WTC11 (cell line): Measurements from ENCODE around the gene UBL5. TPM values are rescaled to one million over a fixed set of nuclear protein-coding genes. Genes with fewer than 3 reads are reported as not detected.

Experiments used
- ATAC-seq: fragments of 200-7000 bp; cut with Tn5 transposase; 2 replicates; pipeline ENCODE4 v1.10.0; 2021; ENCODE audit warnings: mild to moderate bottlenecking, moderate library complexity
- CTCF ChIA-PET: fragments of 300-600 bp; sonication (Branson Sonifier 250); formaldehyde crosslinking; loops from one replicate; lab custom pipeline; 2021; ENCODE audit warnings: antibody characterized with exemption; lab: Charles Lee
- POLR2A ChIA-PET: fragments of 350-600 bp; sonication (Branson Sonifier 250); formaldehyde crosslinking; loops from one replicate; lab custom pipeline; 2021; ENCODE audit warnings: antibody characterized with exemption; lab: Charles Lee
- DNase-seq: peaks from one replicate; pipeline ENCODE4 v3.0.0; 2021; ENCODE audit warnings: low spot score
- H3K27ac Mint-ChIP-seq: 2 replicates; pipeline ENCODE4 v1.8.0; 2021; ENCODE audit warnings: mixed read lengths
- H3K27me3 Mint-ChIP-seq: 2 replicates; pipeline ENCODE4 v1.8.0; 2021; ENCODE audit warnings: low read depth, mild to moderate bottlenecking, moderate library complexity, mixed read lengths
- H3K36me3 Mint-ChIP-seq: 2 replicates; pipeline ENCODE4 v1.8.0; 2021; ENCODE audit warnings: mixed read lengths
- H3K4me1 Mint-ChIP-seq: 2 replicates; pipeline ENCODE4 v1.8.0; 2022; ENCODE audit warnings: mixed read lengths
- H3K4me3 Mint-ChIP-seq: 2 replicates; pipeline ENCODE4 v1.8.0; 2021; ENCODE audit warnings: mild to moderate bottlenecking, moderate library complexity, mixed read lengths
- H3K9me3 Mint-ChIP-seq: 2 replicates; pipeline ENCODE4 v1.8.0; 2021; ENCODE audit warnings: mixed read lengths
- ELF4 ChIP-seq: sonication (generic); formaldehyde crosslinking; IDR thresholded peaks from 2 replicates; pipeline ENCODE4 v1.8.1; 2022; ENCODE audit warnings: low read depth, mild to moderate bottlenecking, moderate library complexity, missing genetic modification reagents
- ESRRA ChIP-seq: sonication (generic); formaldehyde crosslinking; IDR thresholded peaks from 2 replicates; pipeline ENCODE4 v1.8.1; 2022; ENCODE audit warnings: mild to moderate bottlenecking, missing genetic modification reagents, borderline replicate concordance
- ETV6 ChIP-seq: sonication (generic); formaldehyde crosslinking; IDR thresholded peaks from 2 replicates; pipeline ENCODE4 v1.8.1; 2022; ENCODE audit warnings: mild to moderate bottlenecking, missing genetic modification reagents
- GTF2I ChIP-seq: fragments of 250-450 bp; sonication (Bioruptor Pico); conservative IDR thresholded peaks from 2 replicates; pipeline ENCODE4 v1.4.0; 2021; ENCODE audit warnings: mild to moderate bottlenecking
- NFE2L1 ChIP-seq: sonication (generic); formaldehyde crosslinking; IDR thresholded peaks from 2 replicates; pipeline ENCODE4 v1.8.1; 2023; ENCODE audit warnings: missing genetic modification reagents
- NFYB ChIP-seq: sonication (generic); formaldehyde crosslinking; conservative IDR thresholded peaks from 2 replicates; pipeline ENCODE4 v1.8.0; 2022; ENCODE audit warnings: low read depth, missing genetic modification reagents
- NR1H2 ChIP-seq: sonication (generic); formaldehyde crosslinking; IDR thresholded peaks from 2 replicates; pipeline ENCODE4 v1.9.0; 2021; ENCODE audit warnings: mild to moderate bottlenecking, moderate library complexity, missing genetic modification reagents
- NR3C1 ChIP-seq: sonication (generic); formaldehyde crosslinking; conservative IDR thresholded peaks from 2 replicates; pipeline ENCODE4 v1.8.1; 2023; ENCODE audit warnings: low read depth, mild to moderate bottlenecking, missing genetic modification reagents
- ZBTB21 ChIP-seq: sonication (generic); formaldehyde crosslinking; IDR thresholded peaks from 2 replicates; pipeline ENCODE4 v1.8.1; 2023; ENCODE audit warnings: mild to moderate bottlenecking, missing genetic modification reagents, borderline replicate concordance
- ZNF121 ChIP-seq: sonication (generic); formaldehyde crosslinking; IDR thresholded peaks from 2 replicates; pipeline ENCODE4 v1.8.0; 2023; ENCODE audit warnings: missing genetic modification reagents
- ZNF232 ChIP-seq: sonication (generic); formaldehyde crosslinking; IDR thresholded peaks from 2 replicates; pipeline ENCODE4 v1.8.0; 2022; ENCODE audit warnings: mild to moderate bottlenecking, missing genetic modification reagents
- ZNF317 ChIP-seq: sonication (generic); formaldehyde crosslinking; IDR thresholded peaks from 2 replicates; pipeline ENCODE4 v1.8.1; 2023; ENCODE audit warnings: low read depth, mild to moderate bottlenecking, moderate library complexity, missing genetic modification reagents, borderline replicate concordance
- total RNA-seq: library from RNA; stranded (reverse); gene quantifications from 3 replicates; pipeline ENCODE4 v1.2.3, GENCODE V29; 2021
- TF ChIP-seq, protein P1 (sequence below): sonication (generic); formaldehyde crosslinking; conservative IDR thresholded peaks from 2 replicates; pipeline ENCODE4 v1.8.1; 2023; ENCODE audit warnings: mild to moderate bottlenecking, low read depth, missing genetic modification reagents, moderate library complexity
- TF ChIP-seq, protein P2 (sequence below): sonication (generic); formaldehyde crosslinking; IDR thresholded peaks from 2 replicates; pipeline ENCODE4 v1.8.0; 2022; ENCODE audit warnings: mild to moderate bottlenecking, missing genetic modification reagents
- TF ChIP-seq, protein P3 (sequence below): fragments of 250-450 bp; sonication (Bioruptor Pico); IDR thresholded peaks from 2 replicates; pipeline ENCODE4 v1.9.0; 2021; ENCODE audit warnings: mild to moderate bottlenecking
- TF ChIP-seq, protein P4 (sequence below): fragments of 200-600 bp; IDR thresholded peaks from 2 replicates; pipeline ENCODE4 v1.8.0; 2022; ENCODE audit warnings: antibody characterized with exemption

UBL5 gene
- total RNA-seq, 1 experiment from 2014 or later = 402 TPM

DNA sequence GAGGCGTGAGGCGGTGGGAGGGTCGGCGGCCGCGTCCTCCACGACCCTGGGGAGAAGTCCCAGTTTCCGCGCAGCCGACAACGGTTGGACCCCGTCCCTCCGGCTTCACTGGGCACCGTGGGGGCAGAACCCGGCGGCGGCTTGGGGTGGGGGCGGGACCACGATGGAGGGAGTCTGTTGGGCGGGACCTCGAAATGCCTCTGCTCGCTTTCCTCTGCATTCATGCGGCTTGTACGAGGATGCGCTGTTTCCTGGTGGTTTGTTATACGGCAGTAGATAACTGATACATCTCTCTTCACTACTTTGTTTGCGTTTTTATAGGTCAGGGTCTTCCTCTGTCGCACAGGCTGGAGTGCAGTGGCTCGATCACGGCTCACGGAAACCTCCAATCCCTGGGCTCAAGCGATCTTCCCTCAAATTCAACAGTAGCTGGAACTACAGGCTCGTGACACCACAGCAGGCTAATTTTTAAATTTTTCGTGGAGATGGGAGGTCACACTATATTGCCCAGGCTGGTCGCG, 34.6 kb upstream of the UBL5 start (continued):
- TF ChIP-seq NR1H2 (no peak), NR3C1 (0 out of 2 replicates have a peak, but pooled peaks have one; percentile 9), ZBTB21 (CRISPR knock-in tag) (no peak), NFYB (CRISPR knock-in tag) (no peak), ELF4 (CRISPR knock-in tag) (0 out of 2 replicates have a peak, but pooled peaks have one; percentile 8), ETV6 (CRISPR knock-in tag) (no peak), ESRRA (CRISPR knock-in tag) (no peak; the same call in 1 of the 2 replicates), ZNF317 (CRISPR knock-in tag) (0 out of 2 replicates have a peak, but pooled peaks have one; percentile 6)
- TF ChIP-seq, protein P1, sequence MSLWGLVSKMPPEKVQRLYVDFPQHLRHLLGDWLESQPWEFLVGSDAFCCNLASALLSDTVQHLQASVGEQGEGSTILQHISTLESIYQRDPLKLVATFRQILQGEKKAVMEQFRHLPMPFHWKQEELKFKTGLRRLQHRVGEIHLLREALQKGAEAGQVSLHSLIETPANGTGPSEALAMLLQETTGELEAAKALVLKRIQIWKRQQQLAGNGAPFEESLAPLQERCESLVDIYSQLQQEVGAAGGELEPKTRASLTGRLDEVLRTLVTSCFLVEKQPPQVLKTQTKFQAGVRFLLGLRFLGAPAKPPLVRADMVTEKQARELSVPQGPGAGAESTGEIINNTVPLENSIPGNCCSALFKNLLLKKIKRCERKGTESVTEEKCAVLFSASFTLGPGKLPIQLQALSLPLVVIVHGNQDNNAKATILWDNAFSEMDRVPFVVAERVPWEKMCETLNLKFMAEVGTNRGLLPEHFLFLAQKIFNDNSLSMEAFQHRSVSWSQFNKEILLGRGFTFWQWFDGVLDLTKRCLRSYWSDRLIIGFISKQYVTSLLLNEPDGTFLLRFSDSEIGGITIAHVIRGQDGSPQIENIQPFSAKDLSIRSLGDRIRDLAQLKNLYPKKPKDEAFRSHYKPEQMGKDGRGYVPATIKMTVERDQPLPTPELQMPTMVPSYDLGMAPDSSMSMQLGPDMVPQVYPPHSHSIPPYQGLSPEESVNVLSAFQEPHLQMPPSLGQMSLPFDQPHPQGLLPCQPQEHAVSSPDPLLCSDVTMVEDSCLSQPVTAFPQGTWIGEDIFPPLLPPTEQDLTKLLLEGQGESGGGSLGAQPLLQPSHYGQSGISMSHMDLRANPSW (CRISPR knock-in tag) = no peak
- TF ChIP-seq, all 79 proteins: peak for 11

DNA sequence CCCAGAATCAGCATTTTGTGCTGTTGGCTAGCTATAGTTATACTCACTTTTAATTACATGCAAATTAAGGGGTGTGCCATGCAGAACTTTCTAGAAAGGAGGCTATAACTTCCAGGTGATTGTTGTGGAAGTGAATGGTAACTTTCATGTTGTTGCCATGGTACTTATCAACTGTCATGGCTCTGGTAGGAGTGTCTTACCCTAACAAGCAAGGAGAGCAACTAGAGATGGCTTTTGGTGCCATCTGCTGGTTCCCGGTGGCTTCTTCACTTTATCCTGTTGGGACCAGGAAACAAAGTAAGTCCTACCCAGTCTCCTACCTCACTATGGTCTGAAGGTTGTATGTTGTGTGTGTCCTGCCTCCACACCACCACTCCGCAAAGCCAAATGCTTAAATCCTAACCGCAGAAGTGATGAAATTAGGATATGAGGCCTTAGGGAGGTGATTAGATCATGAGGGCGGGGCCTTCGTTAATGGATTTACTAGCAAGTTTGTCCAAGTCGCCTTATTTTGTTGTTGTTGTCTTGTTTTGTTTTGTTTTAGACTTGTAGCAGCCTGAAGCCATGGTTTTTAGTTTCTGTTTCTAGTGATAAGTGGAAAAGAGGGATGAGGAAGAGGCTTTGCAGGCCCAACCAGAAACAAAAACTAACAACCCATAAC, 31.5 kb upstream of the UBL5 start:
- ChIA-PET POLR2A (no interaction called here), CTCF (interaction anchor here (0.6 to 1.7 kb wide), 4 partner anchors 39 to 591 kb away, joined by 3 to 9 read pairs (median 4); partner anchors contain the start of gene PIN1)

DNA sequence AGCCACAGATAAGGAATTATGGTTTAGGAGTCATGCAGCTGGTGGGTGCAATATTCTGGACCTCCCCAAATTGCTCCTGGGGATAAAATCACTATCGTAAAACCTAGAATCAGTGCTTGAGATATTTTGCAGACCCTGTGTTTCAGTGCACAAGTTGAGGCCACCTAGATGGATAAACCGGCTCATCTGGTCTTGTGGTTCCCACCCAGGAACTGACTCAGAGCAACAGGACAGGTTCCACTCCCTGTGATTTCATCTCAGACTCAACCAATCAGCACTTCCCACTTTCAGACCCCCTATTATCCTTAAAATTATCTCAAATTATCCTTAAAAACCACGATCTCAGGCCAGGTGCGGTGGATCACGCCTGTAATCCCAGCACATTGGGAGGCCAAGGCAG, 29.8 kb upstream of the UBL5 start:
- H3K36me3 Mint-ChIP-seq = peaks cover 2% of the 10 kb centered on the region; the same call in 1 of the 2 replicates
- peaks cover 14% of the 10 kb centered on the region for H3K4me1 Mint-ChIP-seq
- TF ChIP-seq, protein P2, sequence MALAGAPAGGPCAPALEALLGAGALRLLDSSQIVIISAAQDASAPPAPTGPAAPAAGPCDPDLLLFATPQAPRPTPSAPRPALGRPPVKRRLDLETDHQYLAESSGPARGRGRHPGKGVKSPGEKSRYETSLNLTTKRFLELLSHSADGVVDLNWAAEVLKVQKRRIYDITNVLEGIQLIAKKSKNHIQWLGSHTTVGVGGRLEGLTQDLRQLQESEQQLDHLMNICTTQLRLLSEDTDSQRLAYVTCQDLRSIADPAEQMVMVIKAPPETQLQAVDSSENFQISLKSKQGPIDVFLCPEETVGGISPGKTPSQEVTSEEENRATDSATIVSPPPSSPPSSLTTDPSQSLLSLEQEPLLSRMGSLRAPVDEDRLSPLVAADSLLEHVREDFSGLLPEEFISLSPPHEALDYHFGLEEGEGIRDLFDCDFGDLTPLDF (CRISPR knock-in tag) = no peak
- TF ChIP-seq ZNF121 (no peak), ZNF232 (CRISPR knock-in tag) (no peak), ESRRA (CRISPR knock-in tag) (no peak), NFE2L1 (CRISPR knock-in tag) (no peak), GTF2I (no peak)
- no peaks in the 10 kb centered on the region for H3K27me3 Mint-ChIP-seq
- no peak for ATAC-seq
- CTCF ChIA-PET = no interaction called here
- POLR2A ChIA-PET = no interaction called here
- H3K9me3 Mint-ChIP-seq = no peaks in the 10 kb centered on the region
- DNase-seq = no peak
- no peak overlapping the region for H3K27ac Mint-ChIP-seq
- H3K4me3 Mint-ChIP-seq = no peak overlapping the region

More for the DNA sequence above, 31.5 kb upstream of the UBL5 start:
- Mint-ChIP-seq H3K27ac (peak overlapping the region; percentile 53), H3K36me3 (peaks cover 2% of the 10 kb centered on the region; the same call in 1 of the 2 replicates), H3K27me3 (no peaks in the 10 kb centered on the region), H3K4me1 (peaks cover 17% of the 10 kb centered on the region), H3K4me3 (no peak overlapping the region), H3K9me3 (no peaks in the 10 kb centered on the region)
- DNase-seq (peak; percentile 87), ATAC-seq (peak; percentile 24)
- TF ChIP-seq, protein P3, sequence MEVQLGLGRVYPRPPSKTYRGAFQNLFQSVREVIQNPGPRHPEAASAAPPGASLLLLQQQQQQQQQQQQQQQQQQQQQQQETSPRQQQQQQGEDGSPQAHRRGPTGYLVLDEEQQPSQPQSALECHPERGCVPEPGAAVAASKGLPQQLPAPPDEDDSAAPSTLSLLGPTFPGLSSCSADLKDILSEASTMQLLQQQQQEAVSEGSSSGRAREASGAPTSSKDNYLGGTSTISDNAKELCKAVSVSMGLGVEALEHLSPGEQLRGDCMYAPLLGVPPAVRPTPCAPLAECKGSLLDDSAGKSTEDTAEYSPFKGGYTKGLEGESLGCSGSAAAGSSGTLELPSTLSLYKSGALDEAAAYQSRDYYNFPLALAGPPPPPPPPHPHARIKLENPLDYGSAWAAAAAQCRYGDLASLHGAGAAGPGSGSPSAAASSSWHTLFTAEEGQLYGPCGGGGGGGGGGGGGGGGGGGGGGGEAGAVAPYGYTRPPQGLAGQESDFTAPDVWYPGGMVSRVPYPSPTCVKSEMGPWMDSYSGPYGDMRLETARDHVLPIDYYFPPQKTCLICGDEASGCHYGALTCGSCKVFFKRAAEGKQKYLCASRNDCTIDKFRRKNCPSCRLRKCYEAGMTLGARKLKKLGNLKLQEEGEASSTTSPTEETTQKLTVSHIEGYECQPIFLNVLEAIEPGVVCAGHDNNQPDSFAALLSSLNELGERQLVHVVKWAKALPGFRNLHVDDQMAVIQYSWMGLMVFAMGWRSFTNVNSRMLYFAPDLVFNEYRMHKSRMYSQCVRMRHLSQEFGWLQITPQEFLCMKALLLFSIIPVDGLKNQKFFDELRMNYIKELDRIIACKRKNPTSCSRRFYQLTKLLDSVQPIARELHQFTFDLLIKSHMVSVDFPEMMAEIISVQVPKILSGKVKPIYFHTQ (CRISPR knock-in tag) = no peak
- TF ChIP-seq, protein P4, sequence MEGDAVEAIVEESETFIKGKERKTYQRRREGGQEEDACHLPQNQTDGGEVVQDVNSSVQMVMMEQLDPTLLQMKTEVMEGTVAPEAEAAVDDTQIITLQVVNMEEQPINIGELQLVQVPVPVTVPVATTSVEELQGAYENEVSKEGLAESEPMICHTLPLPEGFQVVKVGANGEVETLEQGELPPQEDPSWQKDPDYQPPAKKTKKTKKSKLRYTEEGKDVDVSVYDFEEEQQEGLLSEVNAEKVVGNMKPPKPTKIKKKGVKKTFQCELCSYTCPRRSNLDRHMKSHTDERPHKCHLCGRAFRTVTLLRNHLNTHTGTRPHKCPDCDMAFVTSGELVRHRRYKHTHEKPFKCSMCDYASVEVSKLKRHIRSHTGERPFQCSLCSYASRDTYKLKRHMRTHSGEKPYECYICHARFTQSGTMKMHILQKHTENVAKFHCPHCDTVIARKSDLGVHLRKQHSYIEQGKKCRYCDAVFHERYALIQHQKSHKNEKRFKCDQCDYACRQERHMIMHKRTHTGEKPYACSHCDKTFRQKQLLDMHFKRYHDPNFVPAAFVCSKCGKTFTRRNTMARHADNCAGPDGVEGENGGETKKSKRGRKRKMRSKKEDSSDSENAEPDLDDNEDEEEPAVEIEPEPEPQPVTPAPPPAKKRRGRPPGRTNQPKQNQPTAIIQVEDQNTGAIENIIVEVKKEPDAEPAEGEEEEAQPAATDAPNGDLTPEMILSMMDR = peak; percentile 62
